HG03060 (cell line): ENCODE data around the gene LCTL.

Experiments used
- ATAC-seq: cut with Tn5 transposase; IDR thresholded peaks from one replicate; pipeline ENCODE4 v1.9.1; 2021; ENCODE audit warnings: low read depth, moderate number of reproducible peaks; ENCODE audit not compliant: unreplicated experiment

LCTL gene

GRCh38 chr15:66567897-66568296, 2.1 kb upstream of the LCTL start:
- no peak for ATAC-seq

- no peak for ATAC-seq
Observed at GRCh38 chr15:66566963-66567531, 1.2 kb upstream of the LCTL start.

- no peak for ATAC-seq
Observed at GRCh38 chr15:66565141-66565641, 607 bp downstream of the LCTL start.

GRCh38 chr15:66564136-66565041, 1.4 kb downstream of the LCTL start:
- no peak for ATAC-seq

- ATAC-seq, result no peak
Observed at GRCh38 chr15:66563566-66564110, 2.2 kb downstream of the LCTL start.

- no peak for ATAC-seq
Observed at GRCh38 chr15:66563126-66563525, 2.7 kb downstream of the LCTL start.

GRCh38 chr15:66560856-66561525, 4.8 kb downstream of the LCTL start:
- ATAC-seq, result no peak

- no peak for ATAC-seq
Observed at GRCh38 chr15:66558271-66558670, 7.5 kb downstream of the LCTL start.

GRCh38 chr15:66555685-66556084, 10.1 kb downstream of the LCTL start:
- ATAC-seq, result no peak

- ATAC-seq, result no peak
Observed at GRCh38 chr15:66545255-66545654, 20.5 kb downstream of the LCTL start.

- no peak for ATAC-seq
Observed at GRCh38 chr15:66542896-66543295, 22.9 kb downstream of the LCTL start.

- ATAC-seq, result no peak
Observed at GRCh38 chr15:66535056-66535455, 30.7 kb downstream of the LCTL start.

- no peak for ATAC-seq
Observed at GRCh38 chr15:66524838-66525237, 41.0 kb downstream of the LCTL start.

GRCh38 chr15:66523926-66524325, 41.9 kb downstream of the LCTL start:
- ATAC-seq, result no peak

GRCh38 chr15:66515901-66516322, 49.9 kb downstream of the LCTL start:
- ATAC-seq, result no peak

- no peak for ATAC-seq
Observed at GRCh38 chr15:66514586-66514985, 51.2 kb downstream of the LCTL start.

GRCh38 chr15:66508293-66508883, 57.4 kb downstream of the LCTL start:
- ATAC-seq, result no peak

GRCh38 chr15:66505818-66506217, 60.0 kb downstream of the LCTL start:
- no peak for ATAC-seq

GRCh38 chr15:66505430-66505811, 60.4 kb downstream of the LCTL start:
- no peak for ATAC-seq

GRCh38 chr15:66504563-66505429, 61.0 kb downstream of the LCTL start, which contains the start of the genes RPL4 and ZWILCH:
Gene RPL4 (minus strand): TSS chr15:66504855. CDS start chr15:66504790, 65 bp downstream.
Gene ZWILCH (plus strand): TSS chr15:66505326. CDS start chr15:66505339, 13 bp downstream.
- no peak for ATAC-seq
